Measurements from ENCODE around the gene GNL1.

Gene GNL1

DNA sequence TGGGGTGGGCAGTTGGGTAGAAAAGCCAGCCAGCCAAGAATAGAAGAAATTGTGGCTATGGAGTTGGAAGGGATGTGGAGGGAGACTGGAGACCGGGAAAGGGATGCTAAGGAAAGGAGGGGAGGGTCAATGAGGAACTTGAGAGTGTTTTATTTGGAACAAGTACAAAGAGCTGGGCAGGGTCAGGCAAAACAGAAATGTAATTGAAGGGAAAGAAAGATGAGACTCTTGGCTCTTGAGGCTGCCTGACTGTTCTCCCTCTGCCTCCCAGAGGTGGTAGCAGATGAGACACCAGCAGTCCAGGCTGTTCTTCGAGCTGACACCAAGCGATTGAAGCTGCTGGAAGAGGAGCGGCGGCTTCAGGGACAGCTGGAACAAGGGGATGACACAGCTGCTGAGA, 27.6 kb upstream of the GNL1 start:
- Mint-ChIP-seq H3K4me3 (no peak overlapping the region), H3K36me3 (peaks cover 69% of the 10 kb centered on the region), H3K27me3 (no peaks in the 10 kb centered on the region), H3K27ac (no peak overlapping the region), H3K4me1 (no peaks in the 10 kb centered on the region), H3K9me3 (no peaks in the 10 kb centered on the region)
- CTCF ChIA-PET: interaction anchor here (1.2 to 7.0 kb wide), 4 partner anchors 13 to 99 kb away, joined by 4 to 34 read pairs (median 5); no protein-coding TSS in a partner anchor
- no peak for DNase-seq

DNA sequence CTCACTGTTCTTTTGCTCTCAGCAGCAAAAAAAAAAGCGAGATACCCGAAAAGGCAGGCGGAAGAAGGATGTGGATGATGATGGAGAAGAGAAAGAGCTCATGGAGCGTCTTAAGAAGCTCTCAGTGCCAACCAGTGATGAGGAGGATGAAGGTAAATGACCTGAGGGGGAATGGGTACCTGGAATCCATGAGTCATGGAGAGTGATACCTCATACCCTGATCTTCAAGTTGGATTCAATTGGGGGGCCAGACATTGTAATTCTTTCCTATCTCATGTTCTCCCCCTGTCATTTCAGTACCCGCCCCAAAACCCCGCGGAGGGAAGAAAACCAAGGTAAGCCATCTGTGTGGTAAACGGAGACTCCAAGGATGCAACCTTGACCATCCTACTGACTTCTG, 21.8 kb upstream of the GNL1 start:
- no peak for DNase-seq
- H3K27me3 Mint-ChIP-seq: no peaks in the 10 kb centered on the region
- no peaks in the 10 kb centered on the region for H3K9me3 Mint-ChIP-seq
- H3K36me3 Mint-ChIP-seq: peaks cover 64% of the 10 kb centered on the region
- CTCF ChIA-PET: interaction anchor here (1.0 kb wide), 3 partner anchors 33 to 144 kb away, joined by 3 to 4 read pairs (median 3); no protein-coding TSS in a partner anchor
- no peak overlapping the region for H3K4me3 Mint-ChIP-seq
- H3K27ac Mint-ChIP-seq: no peak overlapping the region
- peaks cover 25% of the 10 kb centered on the region for H3K4me1 Mint-ChIP-seq

DNA sequence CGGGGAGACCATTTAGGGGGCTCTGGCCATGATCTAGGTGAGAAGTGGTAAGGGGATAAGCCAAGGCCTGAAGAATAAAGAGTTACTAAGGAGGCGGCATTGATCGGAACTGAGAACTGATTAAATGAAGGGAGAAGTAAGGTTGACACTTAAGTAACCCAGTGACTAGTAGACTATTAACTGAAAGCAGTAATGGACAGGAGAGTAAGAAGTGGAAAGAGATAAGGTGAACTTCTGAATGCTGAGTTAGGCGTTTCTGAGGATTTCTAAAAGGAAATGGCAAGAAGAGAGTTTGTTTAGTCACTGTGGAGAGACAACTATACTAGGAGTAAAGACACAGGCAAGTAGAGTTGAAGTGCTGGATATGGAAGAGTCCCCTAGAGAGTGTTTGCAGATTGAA, 16.8 kb upstream of the GNL1 start:
- H3K4me1 Mint-ChIP-seq: peaks cover 63% of the 10 kb centered on the region
- CTCF ChIA-PET: interaction anchor here (1.0 to 1.4 kb wide), 2 partner anchors 32 to 90 kb away, joined by 3 to 7 read pairs; no protein-coding TSS in a partner anchor
- no peak for DNase-seq
- peak overlapping the region; percentile 2 for H3K27ac Mint-ChIP-seq
- H3K27me3 Mint-ChIP-seq: peaks cover 13% of the 10 kb centered on the region
- peak overlapping the region; percentile 16 for H3K4me3 Mint-ChIP-seq
- no peaks in the 10 kb centered on the region for H3K9me3 Mint-ChIP-seq
- peaks cover 34% of the 10 kb centered on the region for H3K36me3 Mint-ChIP-seq

DNA sequence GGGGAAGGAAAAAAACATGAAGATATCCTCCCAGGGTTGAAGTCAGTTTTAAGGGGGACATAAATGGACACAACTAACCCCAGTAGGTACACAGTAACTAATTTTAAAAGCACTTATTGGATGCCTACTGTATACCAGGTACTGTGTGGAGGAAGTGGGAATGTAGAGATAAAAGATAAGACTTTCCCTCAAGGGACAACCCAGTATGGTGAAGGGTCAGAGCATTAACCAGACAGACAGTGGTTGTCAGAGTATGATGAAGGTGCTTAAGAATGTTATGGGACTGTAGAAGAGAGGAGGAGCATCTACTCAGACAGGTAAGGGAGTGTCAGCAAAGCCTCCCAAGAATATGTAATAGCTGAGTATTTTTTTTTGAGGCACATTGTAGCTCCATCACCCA, 15.9 kb upstream of the GNL1 start:
- H3K36me3 Mint-ChIP-seq: peaks cover 24% of the 10 kb centered on the region
- peaks cover 64% of the 10 kb centered on the region for H3K4me1 Mint-ChIP-seq
- CTCF ChIA-PET: no interaction called here
- peaks cover 13% of the 10 kb centered on the region for H3K27me3 Mint-ChIP-seq
- H3K27ac Mint-ChIP-seq: peak overlapping the region; percentile 95
- no peaks in the 10 kb centered on the region for H3K9me3 Mint-ChIP-seq
- no peak for DNase-seq
- peak overlapping the region; percentile 95 for H3K4me3 Mint-ChIP-seq

DNA sequence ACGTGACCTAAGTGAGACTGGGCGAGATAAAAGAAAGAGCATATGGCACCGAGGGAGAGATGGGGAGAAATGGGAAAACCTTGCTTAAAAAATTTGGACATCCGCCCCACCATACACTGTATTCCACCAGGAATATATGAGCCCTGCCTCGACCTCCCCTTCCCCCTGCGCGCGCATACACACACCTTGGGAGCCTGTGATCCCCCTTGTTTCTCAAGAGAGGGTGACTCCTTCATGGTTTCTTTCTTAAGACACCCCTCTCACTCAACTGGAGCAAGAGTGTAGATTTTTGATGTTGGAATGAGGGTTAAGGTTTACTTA, 15.4 kb upstream of the GNL1 start:
- H3K4me1 Mint-ChIP-seq: peaks cover 63% of the 10 kb centered on the region

DNA sequence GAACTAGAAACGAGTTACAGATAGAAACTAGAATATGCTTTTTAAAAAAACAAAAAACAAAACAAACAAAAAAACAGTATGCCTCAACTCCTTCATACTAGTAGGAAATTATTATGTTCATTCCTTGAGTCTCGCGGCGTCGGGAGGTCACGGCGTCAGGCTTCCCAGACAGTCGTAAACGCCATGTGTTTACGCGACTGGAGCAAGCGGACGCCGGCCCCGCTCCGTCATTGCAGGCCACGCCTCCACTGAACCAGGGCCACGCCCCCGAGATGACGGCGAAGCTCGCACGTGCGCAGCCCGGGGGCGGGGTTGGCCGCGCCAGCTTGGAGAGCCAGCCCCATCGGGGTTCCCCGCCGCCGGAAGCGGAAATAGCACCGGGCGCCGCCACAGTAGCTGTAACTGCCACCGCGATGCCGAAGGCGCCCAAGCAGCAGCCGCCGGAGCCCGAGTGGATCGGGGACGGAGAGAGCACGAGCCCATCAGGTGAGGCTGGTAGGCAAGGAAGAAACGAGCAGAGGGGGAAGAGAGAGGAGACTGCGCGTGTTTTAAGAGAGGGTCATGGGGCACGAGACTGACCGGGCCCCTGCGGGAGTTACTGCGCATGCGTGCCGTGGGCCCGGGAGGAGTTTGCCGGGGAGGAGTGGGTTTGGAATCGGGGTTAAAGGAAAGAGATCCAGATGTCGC, 14.9 kb upstream of the GNL1 start, which contains the start of gene ABCF1:
ABCF1 (plus strand) TSS at position 368 of the 687 bp plus-strand sequence; CDS start at position 414, 46 bp downstream.
- Mint-ChIP-seq H3K4me1 (peaks cover 59% of the 10 kb centered on the region), H3K4me3 (peak within 1 kb of the TSS; percentile 95), H3K27me3 (peaks cover 13% of the 10 kb centered on the region), H3K9me3 (no peaks in the 10 kb centered on the region), H3K36me3 (peaks cover 16% of the 10 kb centered on the region), H3K27ac (peak within 1 kb of the TSS; percentile 95)
- CTCF ChIA-PET: interaction anchor here (0.8 to 2.3 kb wide), 6 partner anchors 14 to 121 kb away, joined by 3 to 7 read pairs (median 4); partner anchors contain the start of gene PRR3
- DNase-seq: peak; percentile 99

More for the DNA sequence above, 15.4 kb upstream of the GNL1 start:
- no peaks in the 10 kb centered on the region for H3K9me3 Mint-ChIP-seq
- no peak for DNase-seq
- H3K27ac Mint-ChIP-seq: peak overlapping the region; percentile 95
- peaks cover 20% of the 10 kb centered on the region for H3K36me3 Mint-ChIP-seq
- peaks cover 13% of the 10 kb centered on the region for H3K27me3 Mint-ChIP-seq
- H3K4me3 Mint-ChIP-seq: peak overlapping the region; percentile 95
- CTCF ChIA-PET: interaction anchor here (0.8 to 2.3 kb wide), 3 partner anchors 15 to 41 kb away, joined by 3 to 6 read pairs (median 5); partner anchors contain the start of gene PRR3

DNA sequence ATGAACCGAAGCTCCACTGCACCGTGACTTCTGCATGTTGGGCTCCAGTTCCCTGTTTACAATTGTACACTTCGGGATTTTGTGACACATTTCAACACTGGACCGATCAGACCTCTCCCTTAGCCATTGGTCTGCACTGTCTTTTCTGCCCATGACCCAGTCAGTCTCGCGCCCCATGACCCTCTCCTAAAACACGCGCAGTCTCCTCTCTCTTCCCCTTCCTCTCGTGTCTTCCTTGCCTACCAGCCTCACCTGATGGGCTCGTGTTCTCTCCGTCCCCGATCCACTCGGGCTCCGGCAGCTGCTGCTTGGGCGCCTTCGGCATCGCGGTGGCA, 14.4 kb upstream of the GNL1 start:
- peaks cover 59% of the 10 kb centered on the region for H3K4me1 Mint-ChIP-seq
- no peak for DNase-seq

DNA sequence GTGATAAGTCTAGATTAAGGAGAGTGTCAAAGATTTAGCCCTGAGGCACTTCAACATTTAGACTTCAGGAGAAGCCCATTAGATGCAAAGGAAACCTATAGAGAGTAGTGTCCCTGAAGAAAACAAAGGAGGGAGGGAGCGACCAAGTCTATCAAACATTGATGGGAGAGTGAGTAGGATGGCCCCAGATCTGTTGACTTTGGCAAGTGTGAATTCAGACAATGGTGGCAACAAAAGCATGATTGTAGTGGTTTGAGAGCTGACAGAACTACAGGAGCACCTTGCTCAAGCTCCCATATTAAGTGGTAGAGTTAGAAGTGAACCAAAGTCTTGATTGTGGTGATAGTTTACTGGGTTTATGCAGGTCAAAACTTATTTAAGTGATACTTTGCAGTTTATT, 14.0 kb upstream of the GNL1 start:
- Mint-ChIP-seq H3K27ac (peak overlapping the region; percentile 95), H3K9me3 (no peaks in the 10 kb centered on the region), H3K4me1 (peaks cover 57% of the 10 kb centered on the region), H3K4me3 (peak overlapping the region; percentile 95), H3K27me3 (peaks cover 13% of the 10 kb centered on the region), H3K36me3 (peaks cover 16% of the 10 kb centered on the region)
- DNase-seq: no peak
- CTCF ChIA-PET: interaction anchor here (1.2 to 2.3 kb wide), 7 partner anchors 24 to 120 kb away, joined by 3 to 8 read pairs (median 3); no protein-coding TSS in a partner anchor

More for the DNA sequence above, 14.4 kb upstream of the GNL1 start:
- Mint-ChIP-seq H3K27me3 (peaks cover 13% of the 10 kb centered on the region), H3K27ac (peak overlapping the region; percentile 95), H3K36me3 (peaks cover 16% of the 10 kb centered on the region), H3K9me3 (no peaks in the 10 kb centered on the region), H3K4me3 (peak overlapping the region; percentile 95)
- CTCF ChIA-PET: interaction anchor here (1.0 to 2.3 kb wide), 6 partner anchors 14 to 120 kb away, joined by 3 to 8 read pairs (median 6); partner anchors contain the start of gene PRR3

DNA sequence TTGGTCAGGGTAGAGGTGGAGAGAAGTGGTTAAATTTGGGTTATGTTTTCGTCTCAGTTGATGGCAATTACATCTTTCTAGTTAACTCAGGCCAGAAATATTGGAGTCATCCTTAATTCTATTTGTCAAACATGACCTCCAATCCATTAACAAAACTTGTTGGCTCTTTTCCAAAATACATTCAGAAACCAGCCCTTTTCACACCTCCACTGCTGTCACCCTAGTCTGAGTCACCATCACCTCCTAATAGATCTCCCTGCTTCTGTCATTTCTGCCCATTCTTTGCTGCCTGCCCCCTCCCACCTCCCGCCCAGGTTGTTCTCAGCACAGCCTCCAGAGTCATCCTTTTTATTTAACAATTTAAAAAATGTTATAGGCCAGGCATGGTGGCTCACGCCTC, 12.0 kb upstream of the GNL1 start:
- Mint-ChIP-seq H3K27ac (no peak overlapping the region), H3K9me3 (no peaks in the 10 kb centered on the region), H3K4me1 (peaks cover 41% of the 10 kb centered on the region), H3K36me3 (peaks cover 9% of the 10 kb centered on the region), H3K4me3 (no peak overlapping the region), H3K27me3 (peaks cover 13% of the 10 kb centered on the region)
- no peak for DNase-seq
- CTCF ChIA-PET: no interaction called here

DNA sequence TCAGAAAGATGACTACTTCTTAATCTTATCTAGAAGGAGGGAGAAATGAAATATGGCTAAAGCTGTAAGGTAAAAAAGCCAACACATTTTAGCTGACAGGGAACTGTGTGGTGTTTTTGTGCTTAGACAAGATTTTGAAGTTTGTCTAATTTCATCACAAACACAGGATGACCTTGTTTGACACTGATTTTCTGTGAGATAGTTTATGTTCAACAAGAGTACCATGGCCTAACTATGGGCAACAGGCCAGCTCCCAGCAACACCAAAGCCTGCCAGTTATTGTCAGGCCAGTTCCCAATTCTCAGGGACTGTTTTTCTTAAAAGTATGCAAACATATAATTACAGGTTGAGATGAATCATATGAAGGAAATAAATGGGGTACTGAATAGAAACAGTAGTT, 9.5 kb upstream of the GNL1 start:
- no peak overlapping the region for H3K4me3 Mint-ChIP-seq
- H3K4me1 Mint-ChIP-seq: peaks cover 19% of the 10 kb centered on the region
- H3K27ac Mint-ChIP-seq: no peak overlapping the region
- H3K36me3 Mint-ChIP-seq: peaks cover 13% of the 10 kb centered on the region
- CTCF ChIA-PET: interaction anchor here (0.9 to 1.8 kb wide), 2 partner anchors 21 to 24 kb away, joined by 3 to 5 read pairs; no protein-coding TSS in a partner anchor
- peaks cover 6% of the 10 kb centered on the region for H3K27me3 Mint-ChIP-seq
- no peaks in the 10 kb centered on the region for H3K9me3 Mint-ChIP-seq
- DNase-seq: no peak

DNA sequence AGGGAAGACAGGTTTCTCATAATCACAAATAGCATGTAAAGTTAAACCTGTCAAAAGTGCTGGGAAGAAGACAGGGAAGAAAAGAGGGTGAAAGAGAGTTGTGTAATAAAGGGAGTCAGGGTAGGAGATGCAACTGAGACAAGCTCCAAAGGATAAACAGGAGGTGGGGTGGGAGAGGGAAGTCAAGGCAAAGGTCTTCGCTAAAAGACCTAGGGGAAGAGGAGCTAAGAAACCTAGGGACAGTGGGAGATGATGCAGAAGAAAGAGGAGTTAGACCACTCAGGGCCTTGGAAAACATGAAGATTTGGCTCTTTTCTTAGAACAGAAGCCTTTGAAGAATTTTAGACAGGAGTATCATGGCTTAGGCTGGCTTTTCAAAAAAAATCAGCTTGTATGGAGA, 7.8 kb upstream of the GNL1 start:
- DNase-seq: no peak
- CTCF ChIA-PET: interaction anchor here (1.3 to 1.8 kb wide), 3 partner anchors 23 to 523 kb away, joined by 3 to 6 read pairs (median 5); no protein-coding TSS in a partner anchor
- Mint-ChIP-seq H3K27me3 (no peaks in the 10 kb centered on the region), H3K36me3 (peaks cover 16% of the 10 kb centered on the region), H3K9me3 (no peaks in the 10 kb centered on the region), H3K4me3 (no peak overlapping the region), H3K27ac (no peak overlapping the region), H3K4me1 (peaks cover 15% of the 10 kb centered on the region)

DNA sequence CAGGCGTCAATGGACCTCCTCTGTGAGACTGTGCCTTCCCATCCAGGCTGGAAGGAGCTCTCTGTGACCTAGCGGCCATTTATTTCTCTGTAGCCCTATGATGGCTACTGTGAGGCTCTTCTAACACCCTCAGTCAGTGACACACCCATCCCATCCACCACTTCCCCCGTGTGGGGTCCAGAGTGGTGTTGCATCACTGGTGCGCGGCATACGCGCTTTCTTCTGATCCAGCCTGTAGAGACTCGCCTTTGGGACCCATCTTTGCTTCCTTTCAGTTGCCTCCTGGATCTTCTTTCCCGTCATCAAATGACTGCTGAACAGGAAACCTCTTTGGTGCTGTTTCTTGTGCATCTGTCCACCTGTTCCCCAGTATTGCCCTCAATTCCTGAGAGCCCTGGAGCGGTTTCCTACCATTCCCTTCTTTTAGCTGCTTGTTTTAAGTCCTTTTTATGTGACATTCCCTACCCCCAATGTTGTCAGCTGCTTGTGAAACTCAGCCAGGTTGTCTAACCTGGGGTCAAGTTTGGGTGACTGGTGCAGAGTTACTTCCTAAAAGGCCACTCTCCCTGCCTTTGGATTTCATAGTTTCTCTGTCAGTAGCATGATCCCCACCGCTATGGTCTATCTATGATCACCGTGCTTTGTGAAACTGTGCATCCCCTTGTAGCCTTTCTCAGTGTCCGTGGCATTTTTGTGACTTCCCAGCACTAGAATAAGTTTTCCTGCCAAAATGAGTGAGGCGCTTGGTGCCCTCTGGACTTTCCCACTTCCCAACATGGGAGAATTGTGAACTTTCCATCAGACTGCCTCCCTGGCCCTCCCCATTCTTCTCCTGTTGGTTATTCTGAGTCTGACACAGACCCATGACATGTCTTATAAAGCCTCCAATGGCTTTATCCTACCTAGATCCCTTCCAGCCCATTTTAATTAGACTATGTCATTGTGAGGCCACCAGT, 6.5 kb upstream of the GNL1 start:
- H3K9me3 Mint-ChIP-seq: no peaks in the 10 kb centered on the region
- H3K36me3 Mint-ChIP-seq: peaks cover 19% of the 10 kb centered on the region
- peaks cover 24% of the 10 kb centered on the region for H3K4me1 Mint-ChIP-seq
- DNase-seq: no peak
- H3K4me3 Mint-ChIP-seq: no peak overlapping the region
- peak overlapping the region; percentile 1 for H3K27ac Mint-ChIP-seq
- H3K27me3 Mint-ChIP-seq: no peaks in the 10 kb centered on the region
- CTCF ChIA-PET: interaction anchor here (1.7 kb wide), 1 partner anchor 21 kb away, joined by 6 read pairs; no protein-coding TSS in a partner anchor

DNA sequence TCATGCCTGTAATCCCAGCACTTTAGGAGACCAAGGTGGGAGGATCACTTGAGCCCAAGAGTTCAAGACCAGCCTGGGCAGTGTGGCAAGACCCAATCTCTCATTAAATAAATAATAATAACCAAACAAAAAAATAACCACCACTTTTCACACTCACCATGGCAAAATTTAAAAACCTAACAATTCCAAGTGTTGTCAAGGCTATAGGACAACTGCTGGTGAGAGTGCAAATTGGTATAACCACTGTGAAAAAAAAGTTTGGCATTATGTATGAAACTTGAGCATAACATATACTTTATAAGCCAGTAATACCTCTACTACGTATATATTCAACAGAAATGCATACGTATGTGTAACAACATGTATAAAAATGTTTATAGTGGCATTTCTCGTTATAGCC, 4.6 kb upstream of the GNL1 start:
- H3K9me3 Mint-ChIP-seq: no peaks in the 10 kb centered on the region
- DNase-seq: no peak
- H3K4me1 Mint-ChIP-seq: peaks cover 31% of the 10 kb centered on the region
- no peak overlapping the region for H3K4me3 Mint-ChIP-seq
- H3K36me3 Mint-ChIP-seq: peaks cover 23% of the 10 kb centered on the region
- H3K27me3 Mint-ChIP-seq: no peaks in the 10 kb centered on the region
- CTCF ChIA-PET: no interaction called here
- H3K27ac Mint-ChIP-seq: no peak overlapping the region

DNA sequence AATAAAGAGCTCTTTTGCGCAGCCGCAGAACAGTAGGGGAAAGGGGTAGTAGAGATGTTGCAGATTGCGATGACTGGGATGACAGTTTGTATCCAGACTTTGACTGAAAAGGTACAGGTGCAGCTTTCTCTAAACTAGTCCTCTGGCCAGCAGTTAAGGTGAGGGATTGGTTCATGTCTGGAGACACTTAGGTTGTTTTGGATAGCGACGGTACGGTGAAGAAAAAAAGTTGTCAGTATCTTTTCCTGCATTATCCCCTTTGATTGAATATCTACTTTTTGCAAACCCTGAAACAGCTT, 1.3 kb upstream of the GNL1 start:
- H3K27ac Mint-ChIP-seq: peak overlapping the region; percentile 100
- H3K4me3 Mint-ChIP-seq: peak overlapping the region; percentile 97
- no peak for DNase-seq
- H3K36me3 Mint-ChIP-seq: peaks cover 38% of the 10 kb centered on the region
- H3K27me3 Mint-ChIP-seq: no peaks in the 10 kb centered on the region
- peaks cover 43% of the 10 kb centered on the region for H3K4me1 Mint-ChIP-seq
- no peaks in the 10 kb centered on the region for H3K9me3 Mint-ChIP-seq
- CTCF ChIA-PET: interaction anchor here (0.9 to 1.7 kb wide), 8 partner anchors 13 to 173 kb away, joined by 3 to 10 read pairs (median 4); partner anchors contain the start of gene ABCF1

Data from activated naive CD4-positive, alpha-beta T cell treated with anti-CD3 and anti-CD28 coated beads, Interleukin-2, amount 10 ng/mL, durations not matched to agents 7 days and 5 days (primary cell).